HG02610 (cell line): ENCODE data around the gene ETFBKMT.
A peak's percentile ranks its signal among the peaks of the same experiment; 100 is the strongest.
"Not testable (repeated sequence)": the region's sequence is repeated elsewhere in the genome, so short reads cannot be mapped to it uniquely, and the experiment has no call there.

ENCODE experiments used
- ATAC-seq: cut with Tn5 transposase; IDR thresholded peaks from one replicate; pipeline ENCODE4 v1.9.1; 2021; ENCODE audit warnings: mild to moderate bottlenecking, moderate library complexity; ENCODE audit not compliant: unreplicated experiment

The ETFBKMT gene

GRCh38 chr12:31655208-31655607, 4.3 kb upstream of the ETFBKMT start:
- ATAC-seq: no peak

GRCh38 chr12:31655792-31656191, 3.7 kb upstream of the ETFBKMT start:
- ATAC-seq: no peak

GRCh38 chr12:31658471-31659086, 909 bp upstream of the ETFBKMT start:
- no peak for ATAC-seq

GRCh38 chr12:31662176-31662849, 2.8 kb downstream of the ETFBKMT start:
- no peak for ATAC-seq

- ATAC-seq: no peak
These were observed 4.1 kb downstream of the ETFBKMT start for GRCh38 chr12:31663576-31663975.

GRCh38 chr12:31664038-31664437, 4.5 kb downstream of the ETFBKMT start:
- no peak for ATAC-seq

- no peak for ATAC-seq
These were observed 9.5 kb downstream of the ETFBKMT start for GRCh38 chr12:31669020-31669419.

GRCh38 chr12:31669582-31669981, 10.1 kb downstream of the ETFBKMT start:
- ATAC-seq: not testable (repeated sequence)

GRCh38 chr12:31672521-31672920, 13.0 kb downstream of the ETFBKMT start:
- no peak for ATAC-seq

GRCh38 chr12:31682136-31682962, 22.9 kb downstream of the ETFBKMT start:
- ATAC-seq: peak; percentile 84

GRCh38 chr12:31685801-31686200, 26.3 kb downstream of the ETFBKMT start:
- ATAC-seq: no peak

- peak; percentile 84 for ATAC-seq
These were observed 27.6 kb downstream of the ETFBKMT start for GRCh38 chr12:31687101-31687527.

GRCh38 chr12:31689921-31690320, 30.4 kb downstream of the ETFBKMT start:
- ATAC-seq: not testable (repeated sequence)

- no peak for ATAC-seq
These were observed 42.6 kb downstream of the ETFBKMT start for GRCh38 chr12:31702047-31702446.

GRCh38 chr12:31705621-31706020, 46.1 kb downstream of the ETFBKMT start:
- no peak for ATAC-seq

- not testable (repeated sequence) for ATAC-seq
These were observed 48.6 kb downstream of the ETFBKMT start for GRCh38 chr12:31708118-31708517.

- no peak for ATAC-seq
These were observed 50.7 kb downstream of the ETFBKMT start for GRCh38 chr12:31710021-31710818.

- no peak for ATAC-seq
These were observed 53.4 kb downstream of the ETFBKMT start for GRCh38 chr12:31712877-31713276.

- peak; percentile 25 for ATAC-seq
These were observed 55.2 kb downstream of the ETFBKMT start for GRCh38 chr12:31714406-31715271.

- peak; percentile 79 for ATAC-seq
These were observed 55.9 kb downstream of the ETFBKMT start for GRCh38 chr12:31715283-31715825.
